Measurements from ENCODE around the gene PSMB11.

Gene PSMB11

GRCh38 chr14:23089498-23090253 lies 47.7 kb downstream of the PSMB11 start:
- Histone ChIP-seq H3K9me3 (ENCODE audit: control insufficient read depth, low read length) (no peaks in the 10 kb centered on the region), H3K36me3 (ENCODE audit: control insufficient read depth, insufficient read depth, low read length) (peaks cover 5% of the 10 kb centered on the region), H3K4me3 (ENCODE audit: low read length) (no peak overlapping the region), H3K9ac (ENCODE audit: low read length) (no peak overlapping the region), H3K4me1 (ENCODE audit: control insufficient read depth, insufficient read depth, low read length) (peaks cover 23% of the 10 kb centered on the region), H3K27me3 (ENCODE audit: control insufficient read depth, insufficient read depth, low read length) (no peaks in the 10 kb centered on the region)

- Histone ChIP-seq H3K27me3 (ENCODE audit: control insufficient read depth, insufficient read depth, low read length) (no peaks in the 10 kb centered on the region), H3K9me3 (ENCODE audit: control insufficient read depth, low read length) (no peaks in the 10 kb centered on the region), H3K36me3 (ENCODE audit: control insufficient read depth, insufficient read depth, low read length) (peaks cover 5% of the 10 kb centered on the region), H3K9ac (ENCODE audit: low read length) (no peak overlapping the region), H3K4me3 (ENCODE audit: low read length) (no peak overlapping the region), H3K4me1 (ENCODE audit: control insufficient read depth, insufficient read depth, low read length) (peaks cover 23% of the 10 kb centered on the region)
Observed at GRCh38 chr14:23090254-23090636, 48.2 kb downstream of the PSMB11 start.

GRCh38 chr14:23091294-23092225 lies 49.5 kb downstream of the PSMB11 start:
- Histone ChIP-seq H3K4me1 (ENCODE audit: control insufficient read depth, insufficient read depth, low read length) (peaks cover 18% of the 10 kb centered on the region), H3K27me3 (ENCODE audit: control insufficient read depth, insufficient read depth, low read length) (no peaks in the 10 kb centered on the region), H3K36me3 (ENCODE audit: control insufficient read depth, insufficient read depth, low read length) (peaks cover 5% of the 10 kb centered on the region), H3K4me3 (ENCODE audit: low read length) (no peak overlapping the region), H3K9ac (ENCODE audit: low read length) (no peak overlapping the region), H3K9me3 (ENCODE audit: control insufficient read depth, low read length) (no peaks in the 10 kb centered on the region)

GRCh38 chr14:23093104-23093503 lies 51.1 kb downstream of the PSMB11 start:
- peaks cover 24% of the 10 kb centered on the region for H3K4me1 ChIP-seq (ENCODE audit: control insufficient read depth, insufficient read depth, low read length)
- no peak overlapping the region for H3K4me3 ChIP-seq (ENCODE audit: low read length)
- peaks cover 5% of the 10 kb centered on the region for H3K36me3 ChIP-seq (ENCODE audit: control insufficient read depth, insufficient read depth, low read length)

GRCh38 chr14:23093526-23093925 lies 51.5 kb downstream of the PSMB11 start:
- Histone ChIP-seq H3K9me3 (ENCODE audit: control insufficient read depth, low read length) (no peaks in the 10 kb centered on the region), H3K4me3 (ENCODE audit: low read length) (peak overlapping the region; percentile 95), H3K27me3 (ENCODE audit: control insufficient read depth, insufficient read depth, low read length) (no peaks in the 10 kb centered on the region), H3K36me3 (ENCODE audit: control insufficient read depth, insufficient read depth, low read length) (peaks cover 5% of the 10 kb centered on the region), H3K9ac (ENCODE audit: low read length) (peak overlapping the region; percentile 96), H3K4me1 (ENCODE audit: control insufficient read depth, insufficient read depth, low read length) (peaks cover 24% of the 10 kb centered on the region)

More at GRCh38 chr14:23093104-23093503, 51.1 kb downstream of the PSMB11 start:
- H3K9ac ChIP-seq (ENCODE audit: low read length), result no peak overlapping the region
- H3K27me3 ChIP-seq (ENCODE audit: control insufficient read depth, insufficient read depth, low read length), result no peaks in the 10 kb centered on the region
- no peaks in the 10 kb centered on the region for H3K9me3 ChIP-seq (ENCODE audit: control insufficient read depth, low read length)
